Measurements from ENCODE around the gene KLHL25. TPM values are rescaled to one million over a fixed set of nuclear protein-coding genes. Genes with fewer than 3 reads are reported as not detected.
A peak's percentile ranks its signal among the peaks of the same experiment; 100 is the strongest.
"Not testable (repeated sequence)": the region's sequence is repeated elsewhere in the genome, so short reads cannot be mapped to it uniquely, and the experiment has no call there.

Gene KLHL25
- total RNA-seq, 1 donor from 2014 or later: 4.5 TPM

DNA sequence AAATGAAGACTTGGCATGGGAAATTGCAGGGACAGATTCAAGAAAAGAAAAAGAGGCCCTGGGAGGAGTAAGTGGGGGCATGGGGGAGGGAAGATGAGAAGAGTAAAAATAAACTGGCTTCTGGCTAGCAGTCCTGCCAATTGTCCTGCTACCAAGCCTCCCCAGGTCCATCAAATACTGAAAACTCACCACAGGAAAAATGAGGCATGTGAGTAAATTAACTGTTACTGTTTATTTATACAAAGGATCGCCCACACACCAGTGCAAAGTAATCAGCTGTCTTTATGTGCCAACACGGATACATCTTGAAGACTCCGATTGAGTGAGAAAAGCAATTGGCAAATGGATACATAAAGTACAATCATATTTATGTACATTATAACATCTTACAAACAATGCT is 10.7 kb upstream of the KLHL25 start:
- DNase-seq (ENCODE audit: low read depth): peak; percentile 30

DNA sequence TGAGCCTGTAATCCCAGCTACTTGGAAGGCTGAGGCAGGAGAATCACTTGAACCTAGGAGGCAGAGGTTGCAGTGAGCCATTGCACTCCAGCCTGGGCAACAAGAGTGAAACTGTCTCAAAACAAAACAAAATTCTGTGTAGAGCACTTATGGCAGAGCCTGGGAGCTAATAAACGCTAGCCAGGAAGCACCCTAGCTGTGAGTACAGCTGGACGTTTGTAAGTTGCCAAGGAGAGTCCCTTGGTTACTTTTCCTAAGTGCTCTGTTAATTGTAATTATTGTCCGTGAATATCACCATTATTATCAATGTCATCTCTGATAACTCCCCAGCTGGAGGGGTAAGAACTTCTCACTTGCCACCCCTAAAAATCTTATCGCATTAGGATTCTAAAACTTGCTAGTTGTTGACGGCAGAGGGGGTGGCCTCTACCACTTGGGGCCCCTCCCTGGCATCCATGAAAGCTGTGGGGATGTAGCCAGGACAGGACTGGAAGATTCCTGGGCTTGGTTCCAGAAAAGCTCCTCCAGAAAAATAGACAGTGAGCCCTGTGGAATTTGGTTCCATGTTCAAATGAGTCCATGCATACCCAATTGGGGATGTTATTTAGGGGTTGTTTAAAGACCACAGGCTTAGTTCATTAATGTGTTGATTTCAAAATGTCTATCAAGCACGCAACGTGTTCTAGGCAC is 9.9 kb upstream of the KLHL25 start:
- DNase-seq (ENCODE audit: low read depth): peak; percentile 40

- not testable (repeated sequence) for DNase-seq (ENCODE audit: low read depth)
These were observed 7.9 kb upstream of the KLHL25 start for GRCh38 chr15:85802617-85803016.

DNA sequence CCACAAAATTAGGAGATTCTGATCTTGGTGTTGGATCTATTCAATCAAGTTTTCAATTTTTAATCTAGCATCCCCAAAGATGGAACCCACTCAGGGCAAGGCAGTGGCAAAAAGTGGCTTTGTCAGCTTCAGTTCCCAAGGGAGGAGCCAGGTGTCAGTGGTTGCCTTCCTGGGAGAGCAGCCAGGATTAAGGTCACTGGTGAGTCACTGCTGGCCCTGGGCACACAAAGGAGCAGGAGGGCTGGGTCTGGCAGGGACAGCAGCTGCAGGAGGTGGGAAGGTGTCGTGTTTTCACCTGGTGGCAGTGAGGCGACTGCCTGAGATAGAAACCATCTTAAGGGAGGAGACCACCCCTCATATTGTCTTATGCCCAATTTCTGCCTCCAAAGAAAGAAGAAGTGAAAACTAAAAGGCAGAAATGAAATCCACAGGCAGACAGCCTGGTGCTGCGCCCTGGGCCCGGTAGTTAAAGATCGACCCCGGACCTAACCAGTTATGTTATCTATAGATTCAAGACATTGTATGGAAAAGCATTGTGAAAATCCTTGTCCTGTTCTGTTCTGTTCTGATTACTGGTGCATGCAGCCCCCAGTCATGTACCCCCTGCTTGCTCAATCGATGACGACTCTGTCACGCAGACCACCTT is 5.9 kb upstream of the KLHL25 start:
- peak; percentile 93 for DNase-seq (ENCODE audit: low read depth)

GRCh38 chr15:85796371-85796770 is 1.6 kb upstream of the KLHL25 start:
- not testable (repeated sequence) for DNase-seq (ENCODE audit: low read depth)

DNA sequence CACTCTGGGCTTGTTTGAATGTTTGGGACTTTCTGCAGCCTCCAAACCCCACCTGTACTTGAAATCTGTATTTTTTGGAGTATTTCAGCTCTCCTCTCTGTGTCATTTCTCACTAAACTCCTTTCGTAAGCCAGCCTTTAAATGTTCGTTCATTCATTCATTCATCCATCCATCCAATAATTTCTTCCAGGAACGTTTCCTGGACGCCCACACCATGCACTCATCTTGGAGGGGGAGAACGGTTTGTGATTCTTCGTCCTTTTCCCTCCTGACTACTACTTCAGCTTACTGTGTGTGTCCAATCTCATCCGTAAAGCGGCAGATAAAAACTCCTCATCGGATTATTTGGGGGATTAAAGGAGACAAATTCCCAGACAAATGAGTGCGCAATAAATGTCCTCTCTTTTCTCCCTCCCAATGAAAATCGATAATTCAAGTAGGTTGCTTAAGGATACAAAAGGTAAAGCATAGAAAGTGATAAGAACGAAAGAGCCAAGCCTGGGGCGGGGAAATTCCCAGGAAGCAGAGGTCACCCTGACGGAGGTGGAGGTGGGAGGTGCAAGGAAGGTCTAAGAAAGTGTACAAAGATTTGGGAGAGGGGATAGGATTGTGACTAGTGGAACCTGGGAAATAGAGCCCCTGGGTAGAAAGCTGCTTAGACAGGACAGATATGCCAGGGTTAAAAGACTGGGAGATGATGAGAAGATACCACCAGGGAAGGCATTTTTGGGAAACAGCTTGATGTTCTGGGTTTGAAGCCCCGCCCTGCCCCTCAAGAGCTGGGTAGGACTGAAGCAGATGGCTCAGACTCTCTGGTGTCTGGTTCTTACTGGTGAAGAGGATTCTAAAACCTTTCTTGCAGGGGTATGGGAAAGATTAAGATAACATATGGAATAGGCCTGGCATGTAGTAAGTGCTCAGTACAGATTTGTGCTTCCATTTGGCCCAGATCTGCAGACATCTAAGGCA is 896 bp upstream of the KLHL25 start:
- DNase-seq (ENCODE audit: low read depth): no peak

DNA sequence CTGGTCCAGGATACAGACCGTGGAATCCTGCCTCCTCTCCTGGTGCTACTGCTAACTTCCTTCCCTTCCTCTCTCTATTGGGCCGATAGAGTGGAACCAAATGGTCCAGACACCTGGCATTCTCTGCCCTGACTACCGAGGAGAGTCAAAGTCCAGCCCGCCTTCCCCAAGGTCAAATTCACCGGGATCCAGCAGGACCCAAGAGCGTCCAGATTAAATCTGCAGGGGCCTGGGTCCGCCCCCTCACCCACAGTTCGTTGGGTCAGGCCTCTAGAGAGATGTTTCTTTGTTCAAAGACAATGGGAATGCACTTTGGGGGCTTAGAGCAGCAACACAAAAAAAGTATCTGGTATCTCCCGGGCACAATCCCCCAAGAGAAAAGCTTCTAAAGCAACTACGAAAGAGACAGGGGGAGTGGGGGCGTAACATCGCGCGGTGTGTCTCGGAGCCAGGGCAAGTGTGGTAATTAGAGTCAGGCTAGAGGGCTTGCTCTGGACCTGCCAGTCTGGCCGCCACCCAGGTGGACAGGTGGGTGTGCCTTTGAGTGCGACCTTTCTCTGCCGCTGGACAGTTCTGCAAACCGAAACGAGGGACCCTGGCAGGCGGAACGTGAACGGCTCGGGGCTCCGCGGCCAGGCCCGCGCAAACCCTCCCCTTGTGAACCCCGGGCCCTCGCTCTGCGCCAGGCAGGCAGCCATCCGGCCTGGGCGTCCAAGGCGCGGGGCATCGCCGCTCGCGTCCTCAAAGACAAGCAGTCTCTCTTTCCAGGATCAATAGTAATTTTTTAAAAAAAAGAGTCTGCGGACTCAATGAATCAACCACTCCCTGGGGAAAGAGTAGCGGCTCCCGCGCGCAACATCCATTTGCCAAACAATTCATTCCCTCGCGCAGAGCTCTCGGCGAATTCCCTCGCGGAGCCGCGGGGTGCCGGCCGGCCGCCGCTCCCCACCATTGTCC is 806 bp downstream of the KLHL25 start:
- peak; percentile 26 for DNase-seq (ENCODE audit: low read depth)

DNA sequence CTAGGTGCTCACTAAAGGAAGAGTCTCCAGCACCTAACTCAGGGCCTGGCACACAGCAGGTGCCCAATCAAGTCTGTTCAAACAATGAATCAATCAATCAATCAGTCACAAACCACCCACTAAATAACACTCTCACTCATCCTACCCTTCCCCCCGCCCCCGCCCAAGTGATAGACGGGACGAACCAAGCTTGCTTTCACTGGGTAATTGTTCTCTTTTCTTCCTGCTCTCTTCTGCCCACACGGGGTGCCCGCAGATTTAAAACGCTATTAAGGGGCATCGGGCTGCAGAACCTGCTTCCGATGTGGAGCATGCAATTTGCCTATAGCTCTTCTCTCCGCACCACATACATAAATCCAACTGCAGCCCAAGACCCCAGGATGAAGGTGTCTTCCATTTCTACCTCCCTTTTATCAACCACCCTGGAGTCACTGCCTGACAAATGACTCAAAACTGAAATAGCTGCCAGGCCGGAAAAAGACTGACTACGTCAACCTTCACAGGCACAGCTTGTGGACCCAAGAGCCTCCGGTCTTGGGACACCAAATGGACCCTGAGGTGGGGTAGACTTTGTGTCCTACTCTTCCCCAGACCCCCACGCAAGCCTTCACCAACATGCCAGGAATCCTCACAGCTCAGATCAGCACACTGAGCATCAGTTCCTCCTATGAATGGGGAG is 1.7 kb downstream of the KLHL25 start:
- DNase-seq (ENCODE audit: low read depth): no peak

DNA sequence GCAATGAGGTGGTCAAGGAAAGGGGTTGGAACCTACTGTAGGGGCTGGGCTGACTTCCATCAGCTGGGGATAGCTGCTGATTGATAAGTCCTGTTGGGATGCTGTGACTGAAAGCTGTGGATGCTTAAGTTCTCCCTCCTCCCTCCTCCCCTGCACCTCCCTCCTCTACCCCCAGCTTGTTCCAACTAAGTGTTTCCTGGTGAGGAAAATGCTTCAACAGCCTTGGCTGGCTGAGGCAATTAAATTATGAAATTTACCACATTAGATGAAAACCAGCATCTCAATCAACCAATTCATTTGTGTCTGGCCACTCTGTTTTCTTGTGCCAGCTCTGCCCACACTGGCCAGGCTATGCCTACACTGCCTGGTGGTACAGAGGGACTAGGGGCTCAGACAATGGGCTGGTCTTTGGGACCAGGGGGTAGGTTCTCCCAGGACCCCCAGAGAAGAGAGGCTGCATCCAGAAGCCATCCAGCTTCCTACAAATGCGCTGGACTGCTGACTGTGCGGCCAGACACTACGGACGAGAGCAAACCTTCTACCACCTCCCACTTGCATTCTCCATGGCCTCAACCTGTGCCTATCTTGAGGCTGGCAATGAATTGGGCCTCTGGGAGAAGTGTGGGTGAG is 2.5 kb downstream of the KLHL25 start:
- no peak for DNase-seq (ENCODE audit: low read depth)

- DNase-seq (ENCODE audit: low read depth): no peak
These were observed 5.2 kb downstream of the KLHL25 start for GRCh38 chr15:85789496-85789875.

DNA sequence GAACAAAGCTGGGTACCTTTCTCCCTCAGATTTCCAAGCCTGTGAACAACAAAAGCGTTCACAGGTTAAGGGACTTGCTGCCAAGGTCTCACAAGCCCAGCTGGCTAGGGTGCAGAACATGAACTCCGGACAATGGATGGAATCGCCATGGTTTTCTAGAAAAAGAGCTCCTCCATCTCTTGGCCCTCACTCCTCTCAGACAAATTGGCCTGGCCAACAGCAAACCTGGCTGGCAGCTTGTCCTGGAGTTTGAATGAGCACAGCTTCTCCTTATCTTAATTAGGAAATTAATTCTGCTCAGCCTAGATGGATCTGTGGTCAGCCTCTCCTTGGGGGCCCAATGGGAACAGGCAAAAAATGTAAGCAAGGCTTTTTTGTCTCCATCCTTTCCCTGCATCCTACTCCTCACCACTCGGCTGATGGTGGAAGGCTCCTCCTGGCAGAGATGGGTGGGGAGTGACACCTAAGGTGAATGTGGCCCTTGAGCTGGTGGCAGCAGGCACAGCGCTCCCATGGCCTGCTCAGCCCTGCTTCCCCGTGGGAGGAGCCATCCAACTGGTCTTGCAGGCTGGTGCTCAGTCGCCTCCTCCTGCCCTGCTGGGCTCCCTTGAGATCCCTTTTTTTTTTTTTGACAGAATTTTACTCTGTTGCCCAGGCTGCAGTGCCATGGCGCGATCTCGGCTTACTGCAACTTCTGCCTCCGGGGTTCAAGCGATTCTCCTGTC is 5.8 kb downstream of the KLHL25 start:
- no peak for DNase-seq (ENCODE audit: low read depth)

GRCh38 chr15:85786781-85787114 is 8.0 kb downstream of the KLHL25 start:
- no peak for DNase-seq (ENCODE audit: low read depth)

DNA sequence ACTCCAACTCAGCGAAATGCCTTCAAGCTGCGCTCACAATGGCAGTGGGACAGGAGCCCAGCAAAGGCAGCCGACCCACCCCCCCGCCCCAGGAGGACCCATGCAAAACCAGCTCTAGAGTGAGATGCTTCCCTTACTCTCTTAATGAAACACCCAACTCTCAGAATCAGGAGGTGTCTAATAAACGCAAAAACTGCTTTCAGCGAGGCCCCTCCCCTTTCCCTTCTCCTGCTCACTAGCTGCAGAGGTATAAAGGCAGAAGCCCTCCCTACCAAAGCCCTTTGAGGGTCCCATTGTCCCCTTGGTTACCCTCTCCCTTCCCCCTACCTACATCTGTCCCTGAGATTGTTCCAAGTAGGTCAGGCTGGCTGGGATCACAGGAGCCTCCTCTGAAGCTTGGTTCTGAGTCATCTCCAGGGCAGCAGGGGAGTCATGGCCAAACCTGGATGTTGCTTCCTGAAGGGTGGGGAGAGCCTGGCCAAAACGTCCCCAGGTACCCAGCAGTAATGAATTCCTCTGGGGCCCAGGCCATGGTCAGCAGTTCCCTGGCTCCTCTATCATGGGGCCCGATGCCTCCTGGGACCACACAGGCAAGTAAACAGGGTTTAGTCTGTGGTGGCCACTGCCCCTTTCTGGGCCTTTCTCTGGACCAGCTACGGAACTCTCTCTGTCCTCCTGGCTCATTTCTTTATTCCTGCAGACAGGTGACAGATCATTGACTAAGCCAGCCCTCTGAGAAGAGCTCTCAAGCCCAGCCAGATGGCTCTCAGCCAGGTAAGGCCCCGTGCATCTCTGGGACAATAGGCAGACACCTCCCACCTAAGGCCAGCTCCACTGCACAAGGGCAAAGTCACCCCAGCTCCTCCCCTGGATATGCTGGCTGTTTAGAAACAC is 8.6 kb downstream of the KLHL25 start:
- peak; percentile 58 for DNase-seq (ENCODE audit: low read depth)

DNA sequence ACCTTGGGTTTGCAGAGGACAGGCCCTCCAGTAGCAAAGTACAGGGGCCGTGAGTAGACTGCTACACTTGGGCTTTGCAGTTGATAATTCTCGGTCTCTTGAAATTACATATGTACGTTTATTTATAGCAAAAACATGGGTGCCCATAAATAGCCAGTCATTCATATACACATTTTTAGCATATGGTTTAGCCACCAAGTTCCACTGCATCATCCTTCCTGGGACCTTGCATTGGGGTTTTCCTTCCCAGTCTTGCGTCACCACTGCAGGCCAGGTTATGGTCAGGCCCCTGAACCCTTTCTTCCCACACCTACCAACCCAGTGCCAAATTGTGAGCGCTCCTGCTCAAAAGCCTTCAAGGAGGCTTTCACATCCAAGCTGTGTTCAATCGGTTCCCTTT is 12.7 kb downstream of the KLHL25 start:
- no peak for DNase-seq (ENCODE audit: low read depth)

DNA sequence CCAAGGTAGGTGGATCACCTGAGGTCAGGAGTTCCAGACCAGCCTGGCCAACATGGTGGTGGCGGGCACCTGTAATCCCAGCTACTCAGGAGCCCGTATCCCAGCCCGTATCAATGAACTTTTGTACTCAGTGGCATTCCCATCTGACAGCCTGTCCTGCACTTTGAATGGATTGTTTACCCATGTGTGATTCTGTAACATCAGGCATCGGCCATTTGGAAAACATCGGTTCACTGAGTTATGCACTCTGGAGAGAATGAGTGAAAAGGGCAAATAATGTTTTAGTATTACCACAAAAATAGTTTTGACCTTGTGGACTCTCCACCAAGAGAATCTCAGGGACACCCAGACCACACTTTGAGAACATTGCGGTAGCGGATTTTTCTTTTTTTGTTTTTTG is 13.6 kb downstream of the KLHL25 start:
- DNase-seq (ENCODE audit: low read depth): no peak

DNA sequence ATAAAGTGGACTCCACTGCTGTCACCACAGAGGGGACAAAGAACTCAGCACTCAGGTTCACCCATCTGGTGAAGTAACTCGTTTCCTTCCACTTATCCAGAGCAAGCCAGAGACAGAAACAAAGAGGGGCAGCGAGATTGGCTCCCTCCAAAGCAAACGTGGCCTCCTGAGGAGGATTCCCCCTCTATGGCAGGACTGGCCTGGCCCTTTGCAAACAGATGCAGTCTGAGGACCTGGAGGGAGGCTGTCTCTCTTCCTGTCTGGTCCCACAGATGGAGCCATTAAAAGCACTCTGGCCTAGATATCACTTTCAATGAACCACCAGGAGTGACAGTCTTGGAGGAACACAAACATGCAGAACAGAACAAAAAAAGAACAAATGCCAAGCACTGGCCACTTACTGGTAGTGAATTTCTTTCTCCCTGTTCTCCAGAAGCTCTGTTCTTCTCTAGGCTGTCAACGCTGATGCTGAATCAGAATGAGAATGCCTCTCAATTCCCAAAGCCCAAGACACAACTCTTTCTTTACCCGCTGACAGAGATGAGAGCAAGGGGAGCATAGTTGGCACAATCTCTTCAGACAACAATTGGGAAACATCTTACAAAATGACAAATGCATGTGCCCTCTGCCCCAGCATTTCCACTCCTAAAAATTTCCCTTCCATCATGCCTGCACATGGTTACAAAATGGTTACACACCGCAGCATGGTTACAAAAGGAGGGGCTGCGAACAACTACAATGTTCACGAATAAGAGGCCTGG is 14.3 kb downstream of the KLHL25 start:
- no peak for DNase-seq (ENCODE audit: low read depth)

- no peak for DNase-seq (ENCODE audit: low read depth)
These were observed 15.5 kb downstream of the KLHL25 start for GRCh38 chr15:85779249-85779648.

Data from myocyte (in vitro differentiated cells).